MM.1S (cell line): Measurements from ENCODE around the gene PIGN.

Experiments used
- EZH2 ChIP-seq: fragments of 300-600 bp; sonication (generic); optimal IDR thresholded peaks from 2 replicates; pipeline ENCODE3; 2017; ENCODE audit warnings: low read depth, mild to moderate bottlenecking, antibody characterized with exemption, low read length, mixed read lengths
- TF ChIP-seq, protein P1 (sequence below): fragments of 300-600 bp; sonication (generic); IDR thresholded peaks from 2 replicates; pipeline ENCODE4 v1.5.1; 2016; ENCODE audit warnings: antibody characterized with exemption, low read length, mixed read lengths

DNA sequence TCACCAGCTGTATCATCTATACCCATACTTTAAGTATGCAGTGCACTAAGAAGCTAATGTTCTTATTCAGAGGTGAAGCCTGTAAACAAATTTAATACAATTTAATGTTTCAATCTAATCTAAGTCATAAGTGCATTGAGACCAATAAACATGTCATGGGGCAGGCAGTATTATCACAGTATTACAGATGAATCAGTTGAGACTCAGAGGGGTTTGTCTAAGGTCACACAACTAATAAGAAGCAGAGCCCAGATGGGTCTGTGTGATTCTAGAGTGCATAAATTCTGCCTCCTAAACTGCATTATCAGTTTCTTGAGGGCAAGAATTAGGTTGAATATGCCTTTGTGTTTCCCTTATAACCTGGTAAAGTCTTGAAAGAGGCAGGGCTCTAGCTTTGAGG lies 153.1 kb downstream of the PIGN start:
- TF ChIP-seq, protein P1, sequence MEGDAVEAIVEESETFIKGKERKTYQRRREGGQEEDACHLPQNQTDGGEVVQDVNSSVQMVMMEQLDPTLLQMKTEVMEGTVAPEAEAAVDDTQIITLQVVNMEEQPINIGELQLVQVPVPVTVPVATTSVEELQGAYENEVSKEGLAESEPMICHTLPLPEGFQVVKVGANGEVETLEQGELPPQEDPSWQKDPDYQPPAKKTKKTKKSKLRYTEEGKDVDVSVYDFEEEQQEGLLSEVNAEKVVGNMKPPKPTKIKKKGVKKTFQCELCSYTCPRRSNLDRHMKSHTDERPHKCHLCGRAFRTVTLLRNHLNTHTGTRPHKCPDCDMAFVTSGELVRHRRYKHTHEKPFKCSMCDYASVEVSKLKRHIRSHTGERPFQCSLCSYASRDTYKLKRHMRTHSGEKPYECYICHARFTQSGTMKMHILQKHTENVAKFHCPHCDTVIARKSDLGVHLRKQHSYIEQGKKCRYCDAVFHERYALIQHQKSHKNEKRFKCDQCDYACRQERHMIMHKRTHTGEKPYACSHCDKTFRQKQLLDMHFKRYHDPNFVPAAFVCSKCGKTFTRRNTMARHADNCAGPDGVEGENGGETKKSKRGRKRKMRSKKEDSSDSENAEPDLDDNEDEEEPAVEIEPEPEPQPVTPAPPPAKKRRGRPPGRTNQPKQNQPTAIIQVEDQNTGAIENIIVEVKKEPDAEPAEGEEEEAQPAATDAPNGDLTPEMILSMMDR = no peak
- no peak for TF ChIP-seq EZH2
